Neuronal stem cell (in vitro differentiated cells): Measurements from ENCODE around the gene ATP6V0E1.

Source experiments
- DNase-seq: peaks from one replicate; pipeline ENCODE4 v3.0.0-alpha.2; 2013; ENCODE audit warnings: low spot score
- H2AFZ ChIP-seq: one replicate; pipeline ENCODE4 v1.6.1; 2013; ENCODE audit warnings: mild to moderate bottlenecking, low read length, inconsistent platforms
- H2AK5ac ChIP-seq: 2 replicates; pipeline ENCODE4 v1.6.1; 2013; ENCODE audit warnings: low read depth, mild to moderate bottlenecking, inconsistent platforms, low read length, moderate library complexity, mixed read lengths
- H2BK120ac ChIP-seq: 2 replicates; pipeline ENCODE4 v1.6.1; 2013; ENCODE audit warnings: low read depth, mild to moderate bottlenecking, inconsistent platforms, low read length, moderate library complexity, mixed read lengths
- H2BK12ac ChIP-seq: one replicate; pipeline ENCODE4 v1.6.1; 2013; ENCODE audit warnings: low read length, inconsistent platforms
- H2BK15ac ChIP-seq: 2 replicates; pipeline ENCODE4 v1.6.1; 2013; ENCODE audit warnings: mild to moderate bottlenecking, low read length, inconsistent platforms, mixed read lengths
- H2BK5ac ChIP-seq: one replicate; pipeline ENCODE4 v1.6.1; 2013; ENCODE audit warnings: inconsistent platforms, mild to moderate bottlenecking, low read length, moderate library complexity
- H3K14ac ChIP-seq: one replicate; pipeline ENCODE4 v1.6.1; 2013; ENCODE audit warnings: low read length, inconsistent platforms
- H3K18ac ChIP-seq: 2 replicates; pipeline ENCODE4 v1.6.1; 2013; ENCODE audit warnings: low read length, inconsistent platforms
- H3K23ac ChIP-seq: 2 replicates; pipeline ENCODE4 v1.6.1; 2013; ENCODE audit warnings: low read depth, mild to moderate bottlenecking, mixed read lengths, low read length, inconsistent platforms; ENCODE audit not compliant: poor library complexity
- H3K27ac ChIP-seq: replicated peaks from 3 replicates; pipeline ENCODE4 v1.5.1; 2013; ENCODE audit warnings: low read length, inconsistent platforms
- H3K27me3 ChIP-seq, 3 experiments: 2 replicates each; pipeline ENCODE4 v1.6.1; 2013; ENCODE audit warnings: low read length in 3 of 3, mild to moderate bottlenecking in 2 of 3, inconsistent platforms in 1 of 3, low read depth in 1 of 3, mixed read lengths in 1 of 3, moderate library complexity in 1 of 3; ENCODE audit not compliant: control insufficient read depth in 3 of 3, insufficient read depth in 3 of 3
- H3K36me3 ChIP-seq, 2 donors: replicated peaks in 1 of 2; 2 replicates each; pipeline ENCODE4 v1.6.1; 2013; ENCODE audit warnings: low read length in 2 of 2; ENCODE audit not compliant: control insufficient read depth in 2 of 2, insufficient read depth in 2 of 2
- H3K4ac ChIP-seq: 2 replicates; pipeline ENCODE4 v1.6.1; 2013; ENCODE audit warnings: inconsistent platforms, mild to moderate bottlenecking, low read length, moderate library complexity
- H3K4me1 ChIP-seq, 2 donors: 1 replicate in 1 of 2; 2 replicates in 1 of 2; pipeline ENCODE4 v1.6.1; 2013; ENCODE audit warnings: low read length in 2 of 2, low read depth in 1 of 2; ENCODE audit not compliant: control insufficient read depth in 2 of 2, insufficient read depth in 1 of 2
- H3K4me2 ChIP-seq: one replicate; pipeline ENCODE4 v1.6.1; 2013; ENCODE audit warnings: mild to moderate bottlenecking, low read length, inconsistent platforms; ENCODE audit not compliant: insufficient read depth, poor library complexity, severe bottlenecking
- H3K4me3 ChIP-seq, 2 donors: 2 replicates each; pipeline ENCODE4 v1.5.1; 2013; ENCODE audit warnings: low read length in 2 of 2, mild to moderate bottlenecking in 2 of 2, inconsistent platforms in 1 of 2, moderate library complexity in 1 of 2
- H3K79me1 ChIP-seq: one replicate; pipeline ENCODE4 v1.6.1; 2013; ENCODE audit warnings: low read depth, mild to moderate bottlenecking, inconsistent platforms, low read length, moderate library complexity
- H3K9ac ChIP-seq: one replicate; pipeline ENCODE4 v1.6.1; 2013; ENCODE audit warnings: mild to moderate bottlenecking, low read depth, low read length, inconsistent platforms; ENCODE audit not compliant: poor library complexity
- H3K9me3 ChIP-seq, 2 donors: replicated peaks in 1 of 2; 2 replicates each; pipeline versions ENCODE3 to v1.6.1; 2013; ENCODE audit warnings: low read length in 2 of 2, mild to moderate bottlenecking in 2 of 2, inconsistent platforms in 1 of 2, low read depth in 1 of 2, mixed read lengths in 1 of 2, moderate library complexity in 1 of 2; ENCODE audit not compliant: control insufficient read depth in 2 of 2, insufficient read depth in 1 of 2
- H4K8ac ChIP-seq: one replicate; pipeline ENCODE4 v1.6.1; 2013; ENCODE audit warnings: low read depth, mild to moderate bottlenecking, inconsistent platforms, low read length, moderate library complexity
- H4K91ac ChIP-seq: one replicate; pipeline ENCODE4 v1.6.1; 2013; ENCODE audit warnings: low read length, low read depth, mild to moderate bottlenecking, inconsistent platforms; ENCODE audit not compliant: poor library complexity
- WGBS, 2 donors: extraction: QIAGEN DNeasy Blood & Tissue Kit; methylation state at CpG; one replicate each; pipeline ENCODE4 v1.1.7; 2013; ENCODE audit warnings: missing lambda C conversion rate in 2 of 2, mixed read lengths in 1 of 2; ENCODE audit not compliant: insufficient read length in 2 of 2, insufficient replicate concordance in 1 of 2; ENCODE audit errors: extremely low coverage in 2 of 2; 5-methylcytosine and 5-hydroxymethylcytosine counted together

Gene ATP6V0E1

GRCh38 chr5:172943283-172943841 is 40.2 kb upstream of the ATP6V0E1 start:
- Histone ChIP-seq H3K4ac (no peak overlapping the region), H2BK120ac (no peak overlapping the region), H3K4me3 (no peak overlapping the region), H2BK15ac (no peak overlapping the region), H2BK5ac (no peak overlapping the region), H2AFZ (no peak overlapping the region), H4K8ac (no peak overlapping the region), H3K36me3 (peaks cover 20 to 79% of the 10 kb centered on the region in 2 donors), H3K79me1 (peaks cover 3% of the 10 kb centered on the region), H3K9ac (no peak overlapping the region), H3K4me1 (peaks cover 8% of the 10 kb centered on the region in 2 donors), H3K9me3 (no peaks in the 10 kb centered on the region), H2AK5ac (no peak overlapping the region), H3K23ac (no peak overlapping the region), H2BK12ac (no peak overlapping the region), H3K18ac (no peak overlapping the region), H3K4me2 (no peak overlapping the region), H3K27ac (no peak overlapping the region), H3K27me3 (no peaks in the 10 kb centered on the region), H4K91ac (no peak overlapping the region), H3K14ac (no peak overlapping the region)
- no peak for DNase-seq
- WGBS, 2 donors, result no CpG with 5 or more reads among the region's 18 CpGs

GRCh38 chr5:172943906-172944305 is 39.7 kb upstream of the ATP6V0E1 start:
- H2BK5ac ChIP-seq, result no peak overlapping the region
- no peak overlapping the region for H3K4ac ChIP-seq
- H2BK15ac ChIP-seq, result no peak overlapping the region
- no peak overlapping the region for H3K23ac ChIP-seq
- H3K79me1 ChIP-seq, result peaks cover 3% of the 10 kb centered on the region
- H3K4me2 ChIP-seq, result no peak overlapping the region
- H3K9ac ChIP-seq, result peak overlapping the region; percentile 21
- no peak overlapping the region for H2BK120ac ChIP-seq
- no peak overlapping the region for H3K27ac ChIP-seq
- no peak overlapping the region for H3K4me3 ChIP-seq
- peaks cover 8% of the 10 kb centered on the region in 2 donors for H3K4me1 ChIP-seq
- H4K8ac ChIP-seq, result no peak overlapping the region
- H3K36me3 ChIP-seq, result peaks cover 20 to 77% of the 10 kb centered on the region in 2 donors
- H3K18ac ChIP-seq, result no peak overlapping the region
- no peak overlapping the region for H4K91ac ChIP-seq
- no peak overlapping the region for H3K14ac ChIP-seq
- no peak overlapping the region for H2AK5ac ChIP-seq
- H2AFZ ChIP-seq, result no peak overlapping the region
- H3K27me3 ChIP-seq, result no peaks in the 10 kb centered on the region
- H2BK12ac ChIP-seq, result no peak overlapping the region
- H3K9me3 ChIP-seq, result no peaks in the 10 kb centered on the region
- DNase-seq, result no peak
- WGBS, 2 donors, result no CpG with 5 or more reads among the region's 8 CpGs

DNA sequence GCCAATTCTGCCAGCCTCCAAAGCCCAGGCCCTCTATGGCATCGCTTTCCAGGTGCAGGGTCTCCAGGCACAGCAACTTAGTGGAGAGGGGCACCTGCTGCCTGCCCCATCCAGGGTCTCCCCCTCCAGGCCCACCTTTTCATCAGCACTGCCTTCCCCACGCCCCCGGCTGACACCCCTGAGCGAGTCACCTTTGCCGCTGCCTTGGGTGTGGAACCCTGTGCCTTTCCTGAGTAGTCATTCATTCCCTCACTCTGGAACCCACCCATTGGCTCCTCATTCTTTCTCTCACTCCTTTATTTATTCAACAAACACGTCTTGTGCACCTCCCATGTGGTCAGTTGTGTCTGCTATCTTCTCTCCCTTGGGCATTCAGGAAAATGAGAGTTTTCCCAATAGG is 38.8 kb upstream of the ATP6V0E1 start:
- Histone ChIP-seq H3K36me3 (peaks cover 15 to 73% of the 10 kb centered on the region in 2 donors), H2AK5ac (no peak overlapping the region), H2BK120ac (no peak overlapping the region), H4K91ac (no peak overlapping the region), H3K79me1 (no peaks in the 10 kb centered on the region), H3K18ac (no peak overlapping the region), H3K4me2 (no peak overlapping the region), H2AFZ (no peak overlapping the region), H3K9me3 (no peaks in the 10 kb centered on the region), H2BK15ac (no peak overlapping the region), H3K9ac (no peak overlapping the region), H4K8ac (no peak overlapping the region), H3K4me1 (peaks cover 0 to under 1% of the 10 kb centered on the region in 2 donors), H3K27me3 (no peaks in the 10 kb centered on the region), H3K4me3 (no peak overlapping the region), H3K27ac (no peak overlapping the region), H3K23ac (no peak overlapping the region), H3K4ac (no peak overlapping the region), H2BK12ac (no peak overlapping the region), H3K14ac (no peak overlapping the region), H2BK5ac (no peak overlapping the region)
- no peak for DNase-seq
- no CpG with 5 or more reads among the region's 6 CpGs for WGBS, 2 donors

DNA sequence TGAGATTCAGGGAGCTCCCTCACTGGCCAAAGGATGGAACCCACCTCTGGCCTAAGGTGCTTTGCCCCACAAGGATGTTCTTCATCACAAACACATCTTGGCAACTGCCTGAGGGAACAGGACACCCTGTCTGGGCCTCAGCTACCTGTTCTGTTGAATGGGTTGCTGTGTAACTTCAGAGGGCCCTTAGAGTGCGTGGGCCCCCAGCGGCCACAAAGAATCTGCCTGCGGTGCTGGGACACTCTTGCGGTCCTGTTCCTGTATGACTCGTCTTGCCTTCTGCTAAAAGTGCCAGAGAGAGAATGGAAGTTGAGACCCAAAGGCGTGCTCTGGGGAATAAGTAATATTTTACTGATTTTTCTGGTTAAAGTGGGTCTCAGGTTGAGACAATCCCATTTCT is 38.4 kb upstream of the ATP6V0E1 start:
- no peak overlapping the region for H2AK5ac ChIP-seq
- no peak overlapping the region for H4K8ac ChIP-seq
- peaks cover 16 to 72% of the 10 kb centered on the region in 2 donors for H3K36me3 ChIP-seq
- no peaks in the 10 kb centered on the region for H3K9me3 ChIP-seq
- no peaks in the 10 kb centered on the region for H3K79me1 ChIP-seq
- H3K4me3 ChIP-seq, result no peak overlapping the region
- H3K4me2 ChIP-seq, result no peak overlapping the region
- no peak overlapping the region for H3K9ac ChIP-seq
- H3K27ac ChIP-seq, result no peak overlapping the region
- H3K23ac ChIP-seq, result no peak overlapping the region
- no peaks in the 10 kb centered on the region for H3K27me3 ChIP-seq
- H2BK5ac ChIP-seq, result no peak overlapping the region
- no CpG with 5 or more reads among the region's 6 CpGs for WGBS, 2 donors
- no peak overlapping the region for H3K14ac ChIP-seq
- H2AFZ ChIP-seq, result no peak overlapping the region
- H3K4ac ChIP-seq, result no peak overlapping the region
- no peak overlapping the region for H2BK12ac ChIP-seq
- DNase-seq, result no peak
- H2BK120ac ChIP-seq, result no peak overlapping the region
- H3K4me1 ChIP-seq, result no peaks in the 10 kb centered on the region
- H4K91ac ChIP-seq, result no peak overlapping the region
- H2BK15ac ChIP-seq, result no peak overlapping the region
- no peak overlapping the region for H3K18ac ChIP-seq
